Measurements from ENCODE around the gene HSPA12B. TPM values are rescaled to one million over a fixed set of nuclear protein-coding genes. Genes with fewer than 3 reads are reported as not detected.

HSPA12B gene
- total RNA-seq, 1 donor from 2014 or later, result 1.2 TPM

- ATAC-seq, result no peak
These were observed 2.5 kb upstream of the HSPA12B start for GRCh38 chr20:3729811-3730540.

GRCh38 chr20:3730803-3731672, 1.4 kb upstream of the HSPA12B start:
- ATAC-seq, result no peak

- no peak for ATAC-seq
These were observed 550 bp upstream of the HSPA12B start for GRCh38 chr20:3731944-3732326.

- no peak for ATAC-seq
These were observed 872 bp downstream of the HSPA12B start for GRCh38 chr20:3733119-3733995.

- peak; percentile 55 for ATAC-seq
These were observed 1.8 kb downstream of the HSPA12B start for GRCh38 chr20:3734111-3734843.

- ATAC-seq, result no peak
These were observed 3.3 kb downstream of the HSPA12B start for GRCh38 chr20:3735768-3736167.

- no peak for ATAC-seq
These were observed 5.9 kb downstream of the HSPA12B start for GRCh38 chr20:3738111-3739053.

- peak; percentile 40 for ATAC-seq
These were observed 6.8 kb downstream of the HSPA12B start for GRCh38 chr20:3739054-3739925.

- ATAC-seq, result no peak
These were observed 7.5 kb downstream of the HSPA12B start for GRCh38 chr20:3739926-3740451.

- ATAC-seq, result no peak
These were observed 8.3 kb downstream of the HSPA12B start for GRCh38 chr20:3740615-3741301.

GRCh38 chr20:3741836-3742458, 9.5 kb downstream of the HSPA12B start:
- no peak for ATAC-seq

GRCh38 chr20:3743251-3743650, 10.8 kb downstream of the HSPA12B start:
- ATAC-seq, result no peak

GRCh38 chr20:3744037-3744436, 11.6 kb downstream of the HSPA12B start:
- no peak for ATAC-seq

- peak; percentile 88 for ATAC-seq
These were observed 12.6 kb downstream of the HSPA12B start for GRCh38 chr20:3744806-3745685.

- ATAC-seq, result no peak
These were observed 13.2 kb downstream of the HSPA12B start for GRCh38 chr20:3745686-3746173.

GRCh38 chr20:3747471-3747870, 15.0 kb downstream of the HSPA12B start:
- no peak for ATAC-seq

- ATAC-seq, result no peak
These were observed 15.6 kb downstream of the HSPA12B start for GRCh38 chr20:3748073-3748472.
